VCaP (cell line): ENCODE data around the gene KCNMA1.
"Not testable (repeated sequence)": the region's sequence is repeated elsewhere in the genome, so short reads cannot be mapped to it uniquely, and the experiment has no call there.

Source experiments
- H3K27ac ChIP-seq: fragments of 450-650 bp; 2 replicates; pipeline ENCODE4 v1.5.1; 2017
- TF ChIP-seq, protein P1 (sequence below): fragments of 450-650 bp; conservative IDR thresholded peaks from 2 replicates; pipeline ENCODE4 v1.5.1; 2017; ENCODE audit warnings: mild to moderate bottlenecking, moderate library complexity

Gene KCNMA1

DNA sequence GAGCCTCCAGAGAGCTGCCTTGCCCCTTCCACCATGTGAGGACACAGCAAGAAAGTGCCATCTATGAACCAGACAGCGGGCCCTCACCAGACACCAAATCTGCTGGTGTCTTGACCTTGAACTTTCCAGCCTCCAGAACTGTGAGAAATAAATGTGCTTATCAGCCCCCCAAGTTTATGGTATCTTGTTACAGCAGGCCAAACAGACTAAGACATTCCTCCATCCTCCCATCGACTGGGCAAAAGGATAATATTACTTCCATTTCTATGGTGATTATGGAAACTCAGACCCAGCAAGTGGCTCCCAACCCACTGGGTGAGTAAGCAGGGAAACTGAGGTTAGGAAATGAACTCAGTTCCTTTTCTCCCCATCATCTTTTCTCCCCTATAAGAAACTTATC is 288.4 kb downstream of the KCNMA1 start:
- no peak overlapping the region for H3K27ac ChIP-seq
- TF ChIP-seq, protein P1, sequence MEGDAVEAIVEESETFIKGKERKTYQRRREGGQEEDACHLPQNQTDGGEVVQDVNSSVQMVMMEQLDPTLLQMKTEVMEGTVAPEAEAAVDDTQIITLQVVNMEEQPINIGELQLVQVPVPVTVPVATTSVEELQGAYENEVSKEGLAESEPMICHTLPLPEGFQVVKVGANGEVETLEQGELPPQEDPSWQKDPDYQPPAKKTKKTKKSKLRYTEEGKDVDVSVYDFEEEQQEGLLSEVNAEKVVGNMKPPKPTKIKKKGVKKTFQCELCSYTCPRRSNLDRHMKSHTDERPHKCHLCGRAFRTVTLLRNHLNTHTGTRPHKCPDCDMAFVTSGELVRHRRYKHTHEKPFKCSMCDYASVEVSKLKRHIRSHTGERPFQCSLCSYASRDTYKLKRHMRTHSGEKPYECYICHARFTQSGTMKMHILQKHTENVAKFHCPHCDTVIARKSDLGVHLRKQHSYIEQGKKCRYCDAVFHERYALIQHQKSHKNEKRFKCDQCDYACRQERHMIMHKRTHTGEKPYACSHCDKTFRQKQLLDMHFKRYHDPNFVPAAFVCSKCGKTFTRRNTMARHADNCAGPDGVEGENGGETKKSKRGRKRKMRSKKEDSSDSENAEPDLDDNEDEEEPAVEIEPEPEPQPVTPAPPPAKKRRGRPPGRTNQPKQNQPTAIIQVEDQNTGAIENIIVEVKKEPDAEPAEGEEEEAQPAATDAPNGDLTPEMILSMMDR = no peak

GRCh38 chr10:77348751-77349150 is 288.9 kb downstream of the KCNMA1 start:
- H3K27ac ChIP-seq = no peak overlapping the region
- TF ChIP-seq, protein P1 = no peak

DNA sequence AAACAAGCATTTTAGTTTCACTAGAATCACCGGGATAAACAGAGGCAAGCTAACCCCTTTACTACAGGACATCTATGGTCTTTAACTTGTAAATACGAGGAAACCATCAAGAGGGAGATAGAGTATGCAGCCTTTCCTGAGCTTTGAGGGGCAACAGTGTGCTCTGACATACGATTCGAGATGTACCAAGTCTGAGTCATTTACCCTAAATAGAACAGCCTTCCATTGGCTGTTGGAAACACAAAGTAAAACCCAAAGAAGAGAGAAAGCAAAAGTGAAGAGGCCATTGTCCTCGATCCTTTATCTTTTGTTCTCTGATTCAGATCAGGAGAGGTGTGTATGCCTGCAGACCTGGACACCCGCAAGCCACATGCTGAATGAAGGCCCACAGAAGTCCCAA is 289.5 kb downstream of the KCNMA1 start:
- TF ChIP-seq, protein P1 = no peak
- no peak overlapping the region for H3K27ac ChIP-seq

DNA sequence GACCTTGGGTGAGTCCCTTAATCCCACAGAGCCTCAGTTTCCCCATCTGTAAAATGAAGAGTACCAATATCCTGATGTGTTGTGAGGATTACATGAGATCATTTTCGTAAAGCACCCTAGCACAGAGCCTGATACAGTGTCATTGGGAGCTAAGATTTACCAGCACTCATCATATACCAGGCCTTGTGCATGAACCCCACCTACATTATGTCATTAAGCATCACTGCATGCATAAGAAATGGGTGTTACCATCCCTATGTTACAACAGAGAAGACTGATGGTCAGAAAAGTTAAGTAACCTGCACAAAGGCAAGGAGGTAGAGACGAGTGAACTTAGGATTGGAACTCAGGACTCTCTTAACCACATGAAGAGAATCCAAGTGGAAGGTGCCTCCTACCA is 290.6 kb downstream of the KCNMA1 start:
- TF ChIP-seq, protein P1 = no peak

DNA sequence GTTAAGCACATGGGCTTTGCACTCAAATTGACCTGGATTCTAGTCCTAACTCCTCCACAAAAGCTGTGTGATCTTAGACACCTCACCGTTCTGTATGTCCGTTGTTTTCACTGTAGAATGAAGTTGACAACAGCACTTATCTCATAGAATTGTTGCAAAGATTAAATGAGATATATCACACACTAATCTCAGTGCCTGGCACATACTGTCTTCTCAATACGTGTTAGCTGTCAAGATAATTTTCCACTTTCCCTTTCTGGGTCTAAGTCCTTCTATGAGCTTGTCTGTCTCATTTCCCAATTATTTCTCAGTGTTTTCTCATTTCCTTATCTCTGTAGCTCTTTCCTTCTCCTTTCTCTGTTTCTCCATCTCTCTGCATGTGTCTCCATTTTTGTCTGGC is 296.6 kb downstream of the KCNMA1 start:
- no peak overlapping the region for H3K27ac ChIP-seq
- TF ChIP-seq, protein P1 = no peak

More for the DNA sequence above, 290.6 kb downstream of the KCNMA1 start:
- no peak overlapping the region for H3K27ac ChIP-seq

- not testable (repeated sequence) for H3K27ac ChIP-seq
Observed at GRCh38 chr10:77339872-77340271, 297.7 kb downstream of the KCNMA1 start.

DNA sequence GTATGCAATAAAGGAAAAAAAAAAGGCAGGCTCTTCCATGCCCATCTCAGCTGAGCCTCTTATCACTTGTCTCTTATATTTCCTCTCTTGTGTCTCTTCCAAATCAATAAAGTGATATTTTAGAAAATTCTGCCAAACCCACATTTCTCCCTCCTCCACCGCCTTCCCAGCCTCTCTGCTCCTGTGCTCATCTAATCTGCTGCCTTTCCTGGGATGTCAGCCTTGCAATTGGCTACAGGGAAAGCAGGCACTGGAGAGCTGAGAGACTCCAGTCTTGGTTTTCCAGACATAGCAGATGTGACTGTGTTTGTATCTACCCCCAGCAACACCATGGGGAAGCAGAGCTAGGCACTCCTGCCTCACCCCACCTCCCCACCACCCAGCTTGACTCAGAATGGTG is 298.4 kb downstream of the KCNMA1 start:
- H3K27ac ChIP-seq = no peak overlapping the region
- TF ChIP-seq, protein P1 = no peak

- no peak overlapping the region for H3K27ac ChIP-seq
- TF ChIP-seq, protein P1 = no peak
Observed at GRCh38 chr10:77338143-77338542, 299.5 kb downstream of the KCNMA1 start.
